ENCODE results near the gene PNPLA1. TPM values are rescaled to one million over a fixed set of nuclear protein-coding genes. Genes with fewer than 3 reads are reported as not detected.
A peak's percentile ranks its signal among the peaks of the same experiment; 100 is the strongest.

The PNPLA1 gene
- total RNA-seq, 1 donor from 2014 or later, result not detected

DNA sequence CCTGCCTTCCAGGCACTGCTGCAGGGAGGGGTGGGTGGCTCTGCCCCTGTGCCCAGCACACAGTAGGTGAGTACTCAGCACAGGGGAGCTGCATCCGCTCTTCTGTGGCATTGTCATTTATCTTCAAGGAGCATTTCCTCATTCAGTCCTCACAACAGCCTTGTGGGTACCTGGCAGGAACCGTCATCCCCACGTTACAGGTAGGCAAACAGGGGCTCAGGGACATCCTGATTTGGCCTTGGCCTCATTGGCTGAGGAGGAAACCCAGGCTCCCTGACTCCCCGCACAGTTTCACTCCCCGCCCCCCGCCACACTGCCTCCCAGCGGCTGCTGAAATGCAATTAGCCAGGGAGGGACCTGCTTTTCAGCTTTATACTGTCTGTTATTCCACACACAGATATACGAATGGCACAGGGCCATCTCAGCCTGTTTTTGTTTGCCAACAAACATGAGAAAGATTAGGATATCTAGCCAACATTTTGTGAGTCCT is 24.2 kb upstream of the PNPLA1 start:
- H3K4me3 ChIP-seq (ENCODE audit: low read depth, low read length), result no peak overlapping the region
- no peak for DNase-seq (ENCODE audit: low read depth)
- TF ChIP-seq, protein P1, sequence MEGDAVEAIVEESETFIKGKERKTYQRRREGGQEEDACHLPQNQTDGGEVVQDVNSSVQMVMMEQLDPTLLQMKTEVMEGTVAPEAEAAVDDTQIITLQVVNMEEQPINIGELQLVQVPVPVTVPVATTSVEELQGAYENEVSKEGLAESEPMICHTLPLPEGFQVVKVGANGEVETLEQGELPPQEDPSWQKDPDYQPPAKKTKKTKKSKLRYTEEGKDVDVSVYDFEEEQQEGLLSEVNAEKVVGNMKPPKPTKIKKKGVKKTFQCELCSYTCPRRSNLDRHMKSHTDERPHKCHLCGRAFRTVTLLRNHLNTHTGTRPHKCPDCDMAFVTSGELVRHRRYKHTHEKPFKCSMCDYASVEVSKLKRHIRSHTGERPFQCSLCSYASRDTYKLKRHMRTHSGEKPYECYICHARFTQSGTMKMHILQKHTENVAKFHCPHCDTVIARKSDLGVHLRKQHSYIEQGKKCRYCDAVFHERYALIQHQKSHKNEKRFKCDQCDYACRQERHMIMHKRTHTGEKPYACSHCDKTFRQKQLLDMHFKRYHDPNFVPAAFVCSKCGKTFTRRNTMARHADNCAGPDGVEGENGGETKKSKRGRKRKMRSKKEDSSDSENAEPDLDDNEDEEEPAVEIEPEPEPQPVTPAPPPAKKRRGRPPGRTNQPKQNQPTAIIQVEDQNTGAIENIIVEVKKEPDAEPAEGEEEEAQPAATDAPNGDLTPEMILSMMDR (conservative IDR thresholded peaks at IDR 0.05; ENCODE audit: low read depth, low read length), result peak; percentile 29

DNA sequence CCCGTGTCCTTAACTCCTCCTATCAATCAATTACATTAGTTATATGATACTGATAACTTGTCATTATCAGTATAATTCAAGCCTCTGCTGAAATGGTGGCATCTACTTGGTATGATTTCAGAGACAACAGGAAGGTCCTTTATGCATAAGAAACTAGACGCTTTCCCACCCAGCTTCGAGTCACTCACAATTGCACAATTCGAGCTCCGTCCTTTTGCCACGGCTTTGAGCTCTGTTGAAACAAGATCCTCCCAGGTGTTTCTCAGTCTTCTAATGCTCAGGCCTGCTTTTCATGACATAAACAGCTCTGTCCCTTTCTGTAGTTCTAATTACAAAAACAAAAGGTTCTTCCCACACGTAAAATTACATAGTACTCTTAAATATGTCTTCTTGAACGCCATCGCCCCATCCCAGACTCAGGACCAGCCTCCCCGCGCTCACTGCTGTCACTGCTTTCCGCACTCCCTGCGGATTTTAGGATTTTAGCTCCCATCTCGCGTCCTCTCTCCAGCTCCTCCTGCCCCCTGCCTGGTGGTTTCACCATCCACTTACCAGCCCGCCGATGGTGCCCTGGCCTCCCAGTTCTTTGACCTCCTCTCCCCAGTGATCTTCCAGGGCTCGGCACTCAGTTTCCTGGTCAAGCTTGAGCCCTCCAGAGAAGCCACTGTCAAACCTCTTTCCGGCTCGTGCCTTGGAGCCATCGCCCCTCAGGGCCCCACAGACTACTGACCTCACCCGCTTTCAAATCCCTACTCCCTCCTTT is 23.2 kb upstream of the PNPLA1 start:
- no peak for DNase-seq (ENCODE audit: low read depth)
- no peak overlapping the region for H3K4me3 ChIP-seq (ENCODE audit: low read depth, low read length)
- TF ChIP-seq, protein P1 (conservative IDR thresholded peaks at IDR 0.05; ENCODE audit: low read depth, low read length), result no peak

DNA sequence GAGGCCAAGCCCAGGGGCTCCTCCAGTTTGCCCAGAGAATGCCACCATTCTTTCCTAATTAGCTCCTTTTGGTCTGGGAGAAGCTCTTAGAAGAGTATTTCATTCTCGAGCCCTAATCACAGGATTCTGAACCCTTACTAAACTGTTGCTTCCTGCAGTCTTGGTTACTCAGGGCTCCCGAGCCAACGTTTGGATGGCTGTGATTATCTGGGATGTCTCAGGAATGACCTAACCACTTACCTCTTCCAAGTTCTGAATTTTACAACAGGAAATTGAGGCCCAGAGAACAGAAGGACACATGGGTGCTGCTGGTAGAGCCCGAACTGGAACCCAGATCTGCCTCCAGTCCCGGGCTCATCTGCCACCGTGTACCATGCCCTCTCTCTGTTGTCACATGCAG is 22.2 kb upstream of the PNPLA1 start:
- H3K4me3 ChIP-seq (ENCODE audit: low read depth, low read length), result no peak overlapping the region
- no peak for DNase-seq (ENCODE audit: low read depth)
- TF ChIP-seq, protein P1 (conservative IDR thresholded peaks at IDR 0.05; ENCODE audit: low read depth, low read length), result no peak

DNA sequence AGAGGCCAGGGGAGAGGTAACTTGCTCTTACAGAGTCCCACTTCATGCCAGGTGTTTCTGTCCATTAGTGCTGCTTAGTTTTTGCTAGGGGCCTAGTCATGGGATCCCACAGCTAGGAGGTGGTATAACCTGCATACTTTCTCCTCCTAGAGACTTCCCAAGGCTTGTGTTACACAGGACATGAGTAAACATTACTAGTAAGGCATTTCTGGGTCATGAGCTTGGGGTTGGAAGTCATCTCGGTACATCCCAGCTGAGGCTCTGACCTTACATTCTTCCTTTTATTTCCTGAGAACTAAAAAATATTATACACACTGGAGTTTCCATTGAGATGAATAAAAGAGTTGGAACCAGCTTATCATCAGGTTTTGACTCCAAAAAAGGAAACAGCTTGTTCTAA is 20.9 kb upstream of the PNPLA1 start:
- TF ChIP-seq, protein P1 (conservative IDR thresholded peaks at IDR 0.05; ENCODE audit: low read depth, low read length), result peak; percentile 48
- DNase-seq (ENCODE audit: low read depth), result peak; percentile 59
- H3K4me3 ChIP-seq (ENCODE audit: low read depth, low read length), result no peak overlapping the region

DNA sequence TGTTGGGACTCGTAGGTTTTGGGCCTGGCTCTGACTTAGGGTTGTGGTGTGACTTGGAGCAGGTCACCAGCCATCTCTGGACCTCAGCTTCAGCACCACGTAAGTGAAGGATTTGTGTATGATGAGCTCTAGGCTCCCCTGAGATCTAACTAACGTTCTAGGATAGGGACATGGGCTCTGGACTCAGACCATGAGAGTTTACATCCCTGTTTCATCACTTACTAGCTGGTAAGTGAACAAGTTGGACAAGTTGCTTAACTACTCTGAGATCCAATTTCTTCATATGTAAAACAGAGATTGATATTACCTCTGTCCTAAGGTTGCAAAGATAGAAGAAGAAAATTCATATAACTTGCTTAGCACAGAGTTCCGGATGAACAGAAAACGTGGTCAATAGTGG is 20.3 kb upstream of the PNPLA1 start:
- H3K4me3 ChIP-seq (ENCODE audit: low read depth, low read length), result no peak overlapping the region
- DNase-seq (ENCODE audit: low read depth), result no peak
- TF ChIP-seq, protein P1 (conservative IDR thresholded peaks at IDR 0.05; ENCODE audit: low read depth, low read length), result no peak

DNA sequence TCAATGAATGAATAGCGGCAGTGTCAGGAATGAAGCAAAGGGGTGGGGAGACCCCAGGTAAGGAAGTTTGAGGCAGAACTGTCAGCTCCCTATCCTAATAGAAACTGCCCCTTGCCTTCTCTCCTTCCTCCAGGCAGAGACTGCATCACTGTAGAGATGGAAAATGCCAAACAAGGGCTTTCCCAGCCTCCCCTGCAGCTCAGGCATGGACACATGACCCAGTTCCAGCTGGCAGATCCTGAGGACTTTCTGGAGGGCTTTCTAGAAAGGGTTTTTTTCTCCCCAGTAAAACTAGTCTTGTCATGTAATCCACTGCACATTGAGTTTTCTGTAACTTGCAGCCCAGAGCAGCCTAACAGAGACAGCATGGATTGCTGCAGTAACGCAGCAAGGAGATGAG is 17.9 kb upstream of the PNPLA1 start:
- TF ChIP-seq, protein P1 (conservative IDR thresholded peaks at IDR 0.05; ENCODE audit: low read depth, low read length), result no peak
- H3K4me3 ChIP-seq (ENCODE audit: low read depth, low read length), result no peak overlapping the region
- no peak for DNase-seq (ENCODE audit: low read depth)

Data from epithelial cell of proximal tubule (primary cell).